ENCODE measurements around the gene PLEKHN1. TPM values are rescaled to one million over a fixed set of nuclear protein-coding genes. Genes with fewer than 3 reads are reported as not detected.

The PLEKHN1 gene
- total RNA-seq, 1 donor from 2014 or later = 28.5 TPM

DNA sequence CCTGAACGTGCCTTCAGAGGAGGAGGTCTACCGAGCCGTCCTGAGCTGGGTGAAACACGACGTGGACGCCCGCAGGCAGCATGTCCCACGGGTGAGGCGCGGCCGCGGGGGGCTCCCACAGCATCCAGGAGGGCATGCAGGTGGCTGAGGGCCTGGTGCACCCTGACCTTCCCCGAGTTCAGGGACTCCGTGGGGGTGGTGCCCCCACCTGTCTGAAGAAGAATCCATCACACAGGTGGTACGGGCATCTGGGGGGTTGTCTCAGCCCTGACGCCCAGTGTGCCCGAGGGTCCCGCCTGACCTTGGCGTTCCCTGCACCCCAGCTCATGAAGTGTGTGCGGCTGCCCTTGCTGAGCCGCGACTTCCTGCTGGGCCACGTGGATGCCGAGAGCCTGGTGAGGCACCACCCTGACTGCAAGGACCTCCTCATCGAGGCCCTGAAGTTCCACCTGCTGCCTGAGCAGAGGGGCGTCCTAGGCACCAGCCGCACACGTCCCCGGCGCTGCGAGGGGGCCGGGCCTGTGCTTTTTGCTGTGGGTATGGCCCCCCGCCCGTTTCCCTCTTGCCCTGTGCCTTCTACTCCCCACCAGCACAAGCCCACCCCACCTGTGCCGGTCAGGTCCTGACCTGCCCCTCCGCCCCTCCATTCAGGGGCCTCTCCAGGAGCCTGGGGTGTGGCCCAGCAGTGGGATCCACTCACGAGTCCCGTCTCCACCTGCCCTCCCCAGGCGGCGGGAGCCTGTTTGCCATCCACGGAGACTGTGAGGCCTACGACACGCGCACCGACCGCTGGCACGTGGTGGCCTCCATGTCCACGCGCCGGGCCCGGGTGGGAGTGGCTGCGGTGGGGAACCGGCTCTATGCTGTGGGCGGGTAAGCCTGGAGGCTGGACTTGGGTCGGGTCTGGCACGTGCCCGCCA lies 3.6 kb upstream of the PLEKHN1 start:
- DNase-seq (ENCODE audit: low spot score) = no peak

DNA sequence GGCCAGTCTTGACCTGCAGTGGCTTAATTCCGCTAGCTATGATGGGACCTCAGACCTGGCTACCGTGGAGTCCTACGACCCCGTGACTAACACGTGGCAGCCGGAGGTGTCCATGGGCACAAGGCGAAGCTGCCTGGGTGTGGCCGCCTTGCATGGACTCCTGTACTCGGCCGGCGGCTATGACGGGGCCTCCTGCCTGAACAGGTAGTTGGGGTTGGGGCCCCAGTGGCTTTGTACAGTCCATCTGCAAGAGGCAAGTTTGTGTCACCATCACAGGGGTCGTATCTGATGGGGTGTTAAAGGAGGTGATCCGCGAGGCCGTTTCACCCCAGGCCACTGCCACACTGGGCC lies 3.0 kb upstream of the PLEKHN1 start:
- DNase-seq (ENCODE audit: low spot score) = no peak

- DNase-seq (ENCODE audit: low spot score) = no peak
Observed at GRCh38 chr1:963746-964525, 2.3 kb upstream of the PLEKHN1 start.

DNA sequence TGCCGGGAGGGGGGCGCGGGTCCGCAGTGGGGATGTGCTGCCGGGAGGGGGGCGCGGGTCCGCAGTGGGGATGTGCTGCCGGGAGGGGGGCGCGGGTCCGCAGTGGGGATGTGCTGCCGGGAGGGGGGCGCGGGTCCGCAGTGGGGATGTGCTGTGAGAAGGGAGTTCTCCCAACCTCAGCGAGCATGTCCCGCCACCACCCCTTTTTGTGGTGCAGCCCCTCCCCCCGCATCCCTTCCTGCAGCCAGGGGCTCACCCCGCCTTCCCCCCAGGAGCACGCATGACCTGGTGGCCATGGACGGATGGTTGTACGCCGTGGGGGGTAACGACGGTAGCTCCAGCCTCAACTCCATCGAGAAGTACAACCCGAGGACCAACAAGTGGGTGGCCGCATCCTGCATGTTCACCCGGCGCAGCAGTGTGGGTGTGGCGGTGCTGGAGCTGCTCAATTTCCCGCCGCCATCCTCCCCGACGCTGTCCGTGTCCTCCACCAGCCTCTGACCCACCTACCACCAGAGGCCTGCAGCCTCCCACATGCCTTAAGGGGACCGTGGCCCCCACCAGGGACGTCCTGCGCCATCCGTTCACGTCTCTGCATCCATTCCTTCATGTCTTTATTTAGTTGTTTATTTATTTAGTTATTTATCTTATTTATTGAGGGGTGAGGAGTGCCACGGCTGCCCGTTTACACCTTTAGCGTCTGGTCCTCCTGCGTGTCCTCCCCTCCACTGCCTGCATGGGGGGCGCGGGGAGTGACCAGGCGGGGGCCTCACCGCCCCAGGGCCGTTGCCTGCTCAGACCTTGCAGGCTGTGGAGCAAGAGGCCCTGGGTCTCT lies 1.4 kb upstream of the PLEKHN1 start:
- DNase-seq (ENCODE audit: low spot score) = no peak

DNA sequence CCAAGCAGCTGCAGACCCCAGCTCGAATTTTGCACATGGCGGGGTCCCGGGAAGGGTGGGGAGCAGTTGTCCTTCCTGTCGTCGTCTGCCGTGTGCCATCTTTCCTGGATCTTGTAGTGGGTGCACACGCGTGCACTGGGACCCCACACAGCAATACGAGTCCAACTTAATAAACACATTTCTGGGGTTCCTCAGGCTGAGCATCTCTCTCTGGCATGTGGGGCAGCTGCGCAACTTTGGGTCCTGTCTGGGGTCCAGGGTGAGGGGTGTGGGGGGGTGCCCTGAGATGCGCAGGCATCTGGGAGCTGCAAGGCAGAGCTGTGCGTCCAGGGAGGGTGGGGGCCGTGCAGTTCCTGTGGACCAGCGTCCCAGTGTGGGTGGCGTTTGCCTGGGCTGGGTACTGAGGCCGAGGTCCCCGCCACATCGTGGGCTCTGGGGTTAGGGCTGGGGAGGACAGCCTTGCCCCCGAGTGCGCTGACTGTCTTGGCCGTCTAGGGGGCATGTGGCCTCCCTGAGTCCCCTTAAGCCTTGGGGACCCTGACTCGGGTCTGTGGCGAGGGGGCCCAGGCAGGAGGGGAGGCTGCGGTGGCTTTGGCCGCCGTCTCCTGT lies 652 bp upstream of the PLEKHN1 start:
- DNase-seq (ENCODE audit: low spot score) = no peak

GRCh38 chr1:966704-967300 lies 520 bp downstream of the PLEKHN1 start:
- peak; percentile 88 for DNase-seq (ENCODE audit: low spot score)

- peak; percentile 75 for DNase-seq (ENCODE audit: low spot score)
Observed at GRCh38 chr1:967466-968343, 1.4 kb downstream of the PLEKHN1 start.

- no peak for DNase-seq (ENCODE audit: low spot score)
Observed at GRCh38 chr1:969260-969855, 3.1 kb downstream of the PLEKHN1 start.

DNA sequence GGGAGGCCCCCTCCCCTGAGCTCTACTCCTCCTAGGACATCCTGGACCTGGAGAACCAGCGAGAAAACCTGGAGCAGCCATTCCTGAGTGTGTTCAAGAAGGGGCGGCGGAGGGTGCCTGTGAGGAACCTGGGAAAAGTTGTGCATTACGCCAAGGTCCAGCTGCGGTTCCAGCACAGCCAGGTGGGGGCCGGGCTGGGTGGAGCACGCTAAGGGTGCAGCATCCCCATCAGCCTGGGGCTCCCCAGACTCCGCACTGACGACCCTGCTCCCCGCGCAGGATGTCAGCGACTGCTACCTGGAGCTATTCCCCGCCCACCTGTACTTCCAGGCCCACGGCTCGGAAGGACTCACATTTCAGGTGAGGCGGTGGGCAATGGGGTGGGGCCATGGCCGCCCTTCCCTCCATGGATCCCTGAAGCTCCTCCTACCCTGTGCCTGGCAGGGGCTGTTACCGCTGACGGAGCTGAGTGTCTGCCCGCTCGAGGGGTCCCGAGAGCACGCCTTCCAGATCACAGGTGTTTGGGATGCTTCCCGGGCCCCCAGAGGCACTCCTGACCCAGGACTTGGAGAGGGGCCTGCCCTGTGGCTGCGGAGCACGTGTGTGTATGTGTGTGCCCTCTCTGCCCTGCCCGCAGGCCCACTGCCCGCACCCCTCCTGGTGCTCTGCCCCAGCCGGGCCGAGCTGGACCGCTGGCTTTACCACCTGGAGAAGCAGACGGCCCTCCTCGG lies 4.1 kb downstream of the PLEKHN1 start:
- DNase-seq (ENCODE audit: low spot score) = no peak

DNA sequence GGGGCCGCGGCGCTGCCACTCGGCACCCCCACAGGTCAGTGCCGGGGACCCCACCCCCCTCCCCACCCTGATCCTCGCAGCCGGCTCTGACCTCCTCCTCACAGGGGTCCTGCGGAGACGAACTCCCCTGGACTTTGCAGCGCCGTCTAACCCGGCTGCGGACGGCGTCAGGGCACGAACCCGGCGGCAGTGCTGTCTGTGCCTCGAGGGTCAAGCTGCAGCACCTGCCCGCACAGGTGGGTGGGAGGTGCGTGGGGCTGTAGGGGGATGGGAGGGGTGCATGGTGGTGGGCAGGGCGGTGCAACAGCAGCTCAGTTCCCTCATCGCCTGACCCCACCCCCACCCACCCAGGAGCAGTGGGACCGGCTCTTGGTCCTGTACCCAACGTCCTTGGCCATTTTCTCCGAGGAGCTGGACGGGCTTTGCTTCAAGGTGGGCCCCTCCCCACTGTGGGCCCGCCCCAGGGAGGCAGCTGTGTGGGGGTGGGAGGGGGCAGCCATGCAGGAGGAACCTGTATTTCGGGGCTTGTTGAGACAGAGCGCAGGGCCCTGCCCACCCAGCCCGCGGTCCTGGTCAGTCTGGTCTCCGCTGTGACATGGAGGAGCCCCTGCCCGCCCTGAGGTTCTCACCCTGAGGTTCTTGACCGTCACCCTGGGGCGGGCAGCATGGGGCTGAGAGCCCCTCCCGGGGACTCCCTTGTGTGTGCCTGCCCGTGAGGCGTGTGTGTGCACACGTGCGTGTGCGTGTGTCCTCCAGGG lies 4.9 kb downstream of the PLEKHN1 start:
- peak; percentile 85 for DNase-seq (ENCODE audit: low spot score)

- no peak for DNase-seq (ENCODE audit: low spot score)
Observed at GRCh38 chr1:971751-972506, 5.6 kb downstream of the PLEKHN1 start.

- no peak for DNase-seq (ENCODE audit: low spot score)
Observed at GRCh38 chr1:972726-973458, 6.6 kb downstream of the PLEKHN1 start.

GRCh38 chr1:973459-974292 lies 7.4 kb downstream of the PLEKHN1 start:
- DNase-seq (ENCODE audit: low spot score) = no peak

GRCh38 chr1:974293-974640 lies 8.0 kb downstream of the PLEKHN1 start:
- no peak for DNase-seq (ENCODE audit: low spot score)

GRCh38 chr1:974687-975328 lies 8.5 kb downstream of the PLEKHN1 start:
- no peak for DNase-seq (ENCODE audit: low spot score)

- DNase-seq (ENCODE audit: low spot score) = no peak
Observed at GRCh38 chr1:975365-975764, 9.1 kb downstream of the PLEKHN1 start.

Measured in ureter (tissue), 1 donor.